Head of caudate nucleus (tissue), 42 donors: Measurements from ENCODE around the gene ADAM21.
"Not testable (repeated sequence)": the region's sequence is repeated elsewhere in the genome, so short reads cannot be mapped to it uniquely, and the experiment has no call there.

Experiments
- DNase-seq, 42 donors: peaks; one replicate each; pipeline versions ENCODE4 v3.0.0 to v3.0.0-alpha.2; 2020 to 2021; ENCODE audit warnings: mixed read lengths in 7 of 42
- intact Hi-C: fragments of 100-400 bp; cut with DNase I; formaldehyde crosslinking; loops from one replicate; pipeline ENCODE4 v1.15.0; 2022

ADAM21 gene

GRCh38 chr14:70472253-70473159, 20.5 kb downstream of the ADAM21 start:
- no peak for DNase-seq
- intact Hi-C loops: no loop called here

- DNase-seq: no peak
- intact Hi-C loops: no loop called here
Measured at GRCh38 chr14:70473825-70474224, 21.9 kb downstream of the ADAM21 start.

- intact Hi-C loops, DNase-seq: not testable (repeated sequence)
Measured at GRCh38 chr14:70475459-70475858, 23.5 kb downstream of the ADAM21 start.

GRCh38 chr14:70477356-70478105, 25.6 kb downstream of the ADAM21 start:
- DNase-seq, intact Hi-C loops: not testable (repeated sequence)

GRCh38 chr14:70489579-70490200, 37.7 kb downstream of the ADAM21 start:
- intact Hi-C loops: no loop called here

GRCh38 chr14:70498191-70498590, 46.2 kb downstream of the ADAM21 start:
- no peak for DNase-seq
- intact Hi-C loops: no loop called here

More at GRCh38 chr14:70489579-70490200, 37.7 kb downstream of the ADAM21 start:
- DNase-seq: no peak
